Uterus (tissue), 4 donors: ENCODE results near the gene GASK1A. TPM values are rescaled to one million over a fixed set of nuclear protein-coding genes. Genes with fewer than 3 reads are reported as not detected.
"Not testable (repeated sequence)": the region's sequence is repeated elsewhere in the genome, so short reads cannot be mapped to it uniquely, and the experiment has no call there.

Experiments
- DNase-seq, 2 donors: peaks; one replicate each; pipeline ENCODE4 v3.0.0-alpha.2; 2019 to 2020
- H3K27ac ChIP-seq, 2 donors: fragments of 200-600 bp; sonication (generic); 1 replicate in 1 of 2; 2 replicates in 1 of 2; pipeline ENCODE4 v1.5.1; 2016 to 2018
- H3K27me3 ChIP-seq, 2 donors: fragments of 200-600 bp; sonication (generic); one replicate each; pipeline ENCODE4 v1.5.1; 2018 to 2019; ENCODE audit warnings: control low read depth in 1 of 2
- H3K36me3 ChIP-seq, 2 donors: fragments of 200-600 bp; sonication (generic); one replicate each; pipeline ENCODE4 v1.5.1; 2019; ENCODE audit warnings: control low read depth in 1 of 2
- H3K4me1 ChIP-seq, 2 donors: fragments of 200-600 bp; sonication (generic); one replicate each; pipeline ENCODE4 v1.5.1; 2018 to 2019; ENCODE audit warnings: control low read depth in 1 of 2
- H3K4me3 ChIP-seq, 2 donors: fragments of 200-600 bp; sonication (generic); 1 replicate in 1 of 2; 2 replicates in 1 of 2; pipeline ENCODE4 v1.5.1; 2018 to 2019; ENCODE audit warnings: mild to moderate bottlenecking in 1 of 2
- H3K9me3 ChIP-seq, 2 donors: fragments of 200-600 bp; sonication (generic); one replicate each; pipeline ENCODE4 v1.5.1; 2019; ENCODE audit warnings: control low read depth in 1 of 2
- CTCF ChIP-seq, 4 experiments: fragments of 200-600 bp in 2 of 4; fragments of 450-650 bp in 2 of 4; sonication (generic) in 2 of 4; IDR thresholded peaks; one replicate each; pipeline ENCODE4 v1.5.1; 2016 to 2019; ENCODE audit warnings: antibody characterized with exemption in 4 of 4, mild to moderate bottlenecking in 2 of 4, moderate library complexity in 1 of 4
- POLR2A ChIP-seq, 2 donors: fragments of 450-650 bp; IDR thresholded peaks; one replicate each; pipeline ENCODE4 v1.6.1; 2016; ENCODE audit warnings: antibody characterized with exemption in 2 of 2, mild to moderate bottlenecking in 1 of 2, moderate library complexity in 1 of 2
- intact Hi-C: fragments of 100-400 bp; cut with DNase I; formaldehyde crosslinking; loops from one replicate; pipeline ENCODE4 v1.15.1; 2023; ENCODE audit warnings: low total_unique reads
- total RNA-seq, 4 donors: library from RNA; depleted of rRNA in 3 of 4; stranded (reverse); fragments of >200 nt in 3 of 4; gene quantifications; one replicate each; pipeline versions ENCODE4 v1.1.0 to v1.2.4, GENCODE V29; 2014 to 2023
- donor health status: DM: yes; HTN: yes; CAD: no.

GASK1A gene
- total RNA-seq, 4 donors from 2014 or later, result 26.3 to 65.8 (median 48.0) TPM

GRCh38 chr3:43061101-43061895 is 82.2 kb downstream of the GASK1A start:
- TF ChIP-seq CTCF (IDR thresholded peaks at IDR 0.05) (no peak), POLR2A (IDR thresholded peaks at IDR 0.05) (no peak)
- no peak overlapping the region for H3K4me3 ChIP-seq
- H3K27ac ChIP-seq, result no peak overlapping the region
- no peaks in the 10 kb centered on the region for H3K36me3 ChIP-seq
- H3K4me1 ChIP-seq, result no peaks in the 10 kb centered on the region
- H3K27me3 ChIP-seq, result no peaks in the 10 kb centered on the region
- H3K9me3 ChIP-seq, result no peaks in the 10 kb centered on the region
- DNase-seq, result no peak
- intact Hi-C loops, result no loop called here

GRCh38 chr3:43062040-43062563 is 83.0 kb downstream of the GASK1A start:
- Histone ChIP-seq H3K27ac (no peak overlapping the region), H3K36me3 (no peaks in the 10 kb centered on the region), H3K27me3 (no peaks in the 10 kb centered on the region), H3K9me3 (no peaks in the 10 kb centered on the region), H3K4me1 (no peaks in the 10 kb centered on the region), H3K4me3 (no peak overlapping the region)
- TF ChIP-seq POLR2A (IDR thresholded peaks at IDR 0.05) (no peak), CTCF (IDR thresholded peaks at IDR 0.05) (no peak)
- DNase-seq, result no peak
- intact Hi-C loops, result no loop called here

- Histone ChIP-seq H3K9me3 (no peaks in the 10 kb centered on the region), H3K4me3 (no peak overlapping the region), H3K27me3 (no peaks in the 10 kb centered on the region), H3K4me1 (no peaks in the 10 kb centered on the region), H3K36me3 (no peaks in the 10 kb centered on the region), H3K27ac (no peak overlapping the region)
- no peak for DNase-seq
- TF ChIP-seq CTCF (IDR thresholded peaks at IDR 0.05) (no peak), POLR2A (IDR thresholded peaks at IDR 0.05) (no peak)
- intact Hi-C loops, result no loop called here
Observed at GRCh38 chr3:43062564-43063040, 83.5 kb downstream of the GASK1A start.

GRCh38 chr3:43063114-43063513 is 84.0 kb downstream of the GASK1A start:
- H3K4me3 ChIP-seq, result no peak overlapping the region
- no peaks in the 10 kb centered on the region for H3K4me1 ChIP-seq
- no peak for DNase-seq
- no peaks in the 10 kb centered on the region for H3K27me3 ChIP-seq
- TF ChIP-seq POLR2A (IDR thresholded peaks at IDR 0.05), result no peak
- TF ChIP-seq CTCF (IDR thresholded peaks at IDR 0.05), result no peak
- H3K9me3 ChIP-seq, result no peaks in the 10 kb centered on the region
- intact Hi-C loops, result no loop called here
- no peak overlapping the region for H3K27ac ChIP-seq
- no peaks in the 10 kb centered on the region for H3K36me3 ChIP-seq

GRCh38 chr3:43070670-43071069 is 91.6 kb downstream of the GASK1A start:
- H3K27me3 ChIP-seq, H3K4me1 ChIP-seq, intact Hi-C loops, H3K36me3 ChIP-seq, DNase-seq, H3K27ac ChIP-seq, H3K4me3 ChIP-seq, H3K9me3 ChIP-seq: not testable (repeated sequence)
